Retinal pigment epithelial cell (primary cell): ENCODE measurements around the gene HMGB2.

Experiments used
- DNase-seq: peaks from one replicate; pipeline ENCODE4 v3.0.0-alpha.2; 2010; ENCODE audit warnings: low read depth
- H3K4me3 ChIP-seq: 2 replicates; pipeline ENCODE4 v1.5.1; 2011; ENCODE audit warnings: mild to moderate bottlenecking, low read length, control low read depth, moderate library complexity
- TF ChIP-seq, protein P1 (sequence below): conservative IDR thresholded peaks from 2 replicates; pipeline ENCODE4 v1.5.1; 2011; ENCODE audit warnings: low read depth, low read length, control low read depth, inconsistent platforms

The HMGB2 gene

DNA sequence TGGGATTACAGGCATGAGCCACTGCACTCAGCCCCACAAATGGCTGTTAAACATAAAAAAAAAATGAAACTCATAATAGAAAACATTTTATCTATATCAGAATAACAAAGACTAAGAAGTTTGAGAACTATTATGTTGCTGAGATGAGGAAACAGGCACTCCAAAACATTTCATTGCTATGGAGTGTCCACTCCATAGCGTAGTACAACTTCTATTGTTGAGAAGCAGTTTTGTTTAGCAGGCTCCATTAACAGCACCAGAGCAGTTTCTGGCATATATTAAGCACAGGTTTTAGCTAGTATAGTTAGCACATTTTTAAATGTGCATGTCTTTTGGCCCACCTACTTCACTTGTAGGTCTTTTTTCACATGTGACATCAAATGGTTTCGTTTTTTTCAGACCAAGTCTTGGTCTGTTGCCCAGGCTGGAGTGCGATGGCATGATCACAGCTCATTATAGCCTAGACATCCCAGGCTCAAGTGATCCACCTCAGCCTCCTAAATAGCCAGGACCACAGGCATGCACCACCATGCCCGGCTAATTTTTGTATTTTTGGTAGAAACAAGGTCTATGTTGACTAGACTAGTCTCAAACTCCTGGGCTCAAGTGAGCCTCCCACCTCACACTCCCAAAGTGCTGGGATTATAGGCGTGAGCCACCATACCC is 5.8 kb downstream of the HMGB2 start:
- no peak for DNase-seq
- TF ChIP-seq, protein P1, sequence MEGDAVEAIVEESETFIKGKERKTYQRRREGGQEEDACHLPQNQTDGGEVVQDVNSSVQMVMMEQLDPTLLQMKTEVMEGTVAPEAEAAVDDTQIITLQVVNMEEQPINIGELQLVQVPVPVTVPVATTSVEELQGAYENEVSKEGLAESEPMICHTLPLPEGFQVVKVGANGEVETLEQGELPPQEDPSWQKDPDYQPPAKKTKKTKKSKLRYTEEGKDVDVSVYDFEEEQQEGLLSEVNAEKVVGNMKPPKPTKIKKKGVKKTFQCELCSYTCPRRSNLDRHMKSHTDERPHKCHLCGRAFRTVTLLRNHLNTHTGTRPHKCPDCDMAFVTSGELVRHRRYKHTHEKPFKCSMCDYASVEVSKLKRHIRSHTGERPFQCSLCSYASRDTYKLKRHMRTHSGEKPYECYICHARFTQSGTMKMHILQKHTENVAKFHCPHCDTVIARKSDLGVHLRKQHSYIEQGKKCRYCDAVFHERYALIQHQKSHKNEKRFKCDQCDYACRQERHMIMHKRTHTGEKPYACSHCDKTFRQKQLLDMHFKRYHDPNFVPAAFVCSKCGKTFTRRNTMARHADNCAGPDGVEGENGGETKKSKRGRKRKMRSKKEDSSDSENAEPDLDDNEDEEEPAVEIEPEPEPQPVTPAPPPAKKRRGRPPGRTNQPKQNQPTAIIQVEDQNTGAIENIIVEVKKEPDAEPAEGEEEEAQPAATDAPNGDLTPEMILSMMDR = no peak
- no peak overlapping the region for H3K4me3 ChIP-seq

GRCh38 chr4:173325007-173325736 is 9.0 kb downstream of the HMGB2 start:
- DNase-seq = no peak
- TF ChIP-seq, protein P1 = no peak
- H3K4me3 ChIP-seq = no peak overlapping the region

DNA sequence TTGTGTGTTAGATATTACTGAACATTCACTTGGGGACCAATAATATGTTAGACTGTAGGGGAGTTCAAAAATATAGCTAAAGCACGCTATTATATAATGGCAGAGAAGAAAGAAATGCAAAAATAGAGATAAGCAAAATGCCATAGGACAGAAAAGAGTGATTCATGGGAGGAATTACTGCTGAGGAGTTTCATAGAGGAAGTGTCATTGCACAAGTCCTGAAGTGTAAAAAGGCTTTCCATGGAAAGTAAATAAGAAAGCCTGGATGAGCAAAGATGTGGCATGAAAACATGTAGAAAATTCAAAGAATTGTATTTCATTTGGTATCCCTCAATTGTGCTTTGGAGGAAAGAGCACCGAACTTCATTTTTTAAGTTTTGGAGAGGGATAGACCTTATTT is 14.5 kb downstream of the HMGB2 start:
- TF ChIP-seq, protein P1 = no peak
- no peak overlapping the region for H3K4me3 ChIP-seq
- DNase-seq = no peak

- TF ChIP-seq, protein P1 = no peak
- DNase-seq = no peak
- H3K4me3 ChIP-seq = no peak overlapping the region
Observed at GRCh38 chr4:173318648-173319211, 15.4 kb downstream of the HMGB2 start.

- H3K4me3 ChIP-seq = no peak overlapping the region
- TF ChIP-seq, protein P1 = no peak
- DNase-seq = no peak
Observed at GRCh38 chr4:173318240-173318639, 15.9 kb downstream of the HMGB2 start.

- TF ChIP-seq, protein P1 = peak; percentile 36
- no peak overlapping the region for H3K4me3 ChIP-seq
- no peak for DNase-seq
Observed at GRCh38 chr4:173317004-173317403, 17.2 kb downstream of the HMGB2 start.
